ENCODE results near the gene TMEM94.
A peak's percentile ranks its signal among the peaks of the same experiment; 100 is the strongest.
"Not testable (repeated sequence)": the region's sequence is repeated elsewhere in the genome, so short reads cannot be mapped to it uniquely, and the experiment has no call there.

TMEM94 gene

GRCh38 chr17:75447951-75448856 is 8.2 kb upstream of the TMEM94 start:
- no peak overlapping the region for H3K9ac ChIP-seq (ENCODE audit: low read depth, low read length)
- no peaks in the 10 kb centered on the region for H3K9me3 ChIP-seq (ENCODE audit: insufficient read depth, low read depth, low read length)
- no peak overlapping the region for H3K27ac ChIP-seq (ENCODE audit: low read depth, low read length)
- no peaks in the 10 kb centered on the region for H3K36me3 ChIP-seq (ENCODE audit: insufficient read depth, low read length)
- no peak overlapping the region for H3K4me3 ChIP-seq (ENCODE audit: low read length)
- no peaks in the 10 kb centered on the region for H3K27me3 ChIP-seq (ENCODE audit: insufficient read depth, low read length)
- H3K4me1 ChIP-seq (ENCODE audit: insufficient read depth, low read length): no peaks in the 10 kb centered on the region
- WGBS: 88% methylated on average over 17 of the region's 17 CpGs

- Histone ChIP-seq H3K36me3 (ENCODE audit: insufficient read depth, low read length) (no peaks in the 10 kb centered on the region), H3K27ac (ENCODE audit: low read depth, low read length) (no peak overlapping the region), H3K9me3 (ENCODE audit: insufficient read depth, low read depth, low read length) (no peaks in the 10 kb centered on the region), H3K9ac (ENCODE audit: low read depth, low read length) (no peak overlapping the region), H3K4me3 (ENCODE audit: low read length) (no peak overlapping the region), H3K27me3 (ENCODE audit: insufficient read depth, low read length) (no peaks in the 10 kb centered on the region), H3K4me1 (ENCODE audit: insufficient read depth, low read length) (no peaks in the 10 kb centered on the region)
- WGBS: 94% methylated on average over 4 of the region's 4 CpGs
These were observed 6.2 kb upstream of the TMEM94 start for GRCh38 chr17:75450270-75450669.

GRCh38 chr17:75454193-75454592 is 2.2 kb upstream of the TMEM94 start:
- Histone ChIP-seq H3K4me1 (ENCODE audit: insufficient read depth, low read length) (peaks cover 12% of the 10 kb centered on the region), H3K9ac (ENCODE audit: low read depth, low read length) (no peak overlapping the region), H3K27ac (ENCODE audit: low read depth, low read length) (no peak overlapping the region), H3K27me3 (ENCODE audit: insufficient read depth, low read length) (no peaks in the 10 kb centered on the region), H3K36me3 (ENCODE audit: insufficient read depth, low read length) (no peaks in the 10 kb centered on the region), H3K4me3 (ENCODE audit: low read length) (no peak overlapping the region), H3K9me3 (ENCODE audit: insufficient read depth, low read depth, low read length) (no peaks in the 10 kb centered on the region)

- H3K36me3 ChIP-seq (ENCODE audit: insufficient read depth, low read length); H3K9ac ChIP-seq (ENCODE audit: low read depth, low read length); H3K27ac ChIP-seq (ENCODE audit: low read depth, low read length); H3K27me3 ChIP-seq (ENCODE audit: insufficient read depth, low read length); H3K9me3 ChIP-seq (ENCODE audit: insufficient read depth, low read depth, low read length); H3K4me3 ChIP-seq (ENCODE audit: low read length): not testable (repeated sequence)
- H3K4me1 ChIP-seq (ENCODE audit: insufficient read depth, low read length): peaks cover 12% of the 10 kb centered on the region
- 94% methylated on average over 3 of the region's 3 CpGs for WGBS
These were observed 1.8 kb upstream of the TMEM94 start for GRCh38 chr17:75454672-75455071.

- H3K27ac ChIP-seq (ENCODE audit: low read depth, low read length): peak overlapping the region; percentile 81
- peak overlapping the region; percentile 76 for H3K4me3 ChIP-seq (ENCODE audit: low read length)
- H3K9me3 ChIP-seq (ENCODE audit: insufficient read depth, low read depth, low read length): no peaks in the 10 kb centered on the region
- H3K9ac ChIP-seq (ENCODE audit: low read depth, low read length): peak overlapping the region; percentile 80
- WGBS: 8% methylated on average over 12 of the region's 13 CpGs
- H3K36me3 ChIP-seq (ENCODE audit: insufficient read depth, low read length): no peaks in the 10 kb centered on the region
- peaks cover 12% of the 10 kb centered on the region for H3K4me1 ChIP-seq (ENCODE audit: insufficient read depth, low read length)
- H3K27me3 ChIP-seq (ENCODE audit: insufficient read depth, low read length): no peaks in the 10 kb centered on the region
These were observed 407 bp upstream of the TMEM94 start for GRCh38 chr17:75456039-75456416.

- Histone ChIP-seq H3K4me3 (ENCODE audit: low read length) (peak overlapping the region; percentile 76), H3K4me1 (ENCODE audit: insufficient read depth, low read length) (peaks cover 12% of the 10 kb centered on the region), H3K27ac (ENCODE audit: low read depth, low read length) (peak overlapping the region; percentile 73), H3K9ac (ENCODE audit: low read depth, low read length) (peak overlapping the region; percentile 91), H3K36me3 (ENCODE audit: insufficient read depth, low read length) (no peaks in the 10 kb centered on the region), H3K9me3 (ENCODE audit: insufficient read depth, low read depth, low read length) (no peaks in the 10 kb centered on the region), H3K27me3 (ENCODE audit: insufficient read depth, low read length) (no peaks in the 10 kb centered on the region)
- 1% methylated on average over 38 of the region's 38 CpGs for WGBS
These were observed 716 bp downstream of the TMEM94 start for GRCh38 chr17:75457047-75457654.

GRCh38 chr17:75459246-75459589 is 2.8 kb downstream of the TMEM94 start:
- Histone ChIP-seq H3K27me3 (ENCODE audit: insufficient read depth, low read length) (no peaks in the 10 kb centered on the region), H3K27ac (ENCODE audit: low read depth, low read length) (no peak overlapping the region), H3K9ac (ENCODE audit: low read depth, low read length) (no peak overlapping the region), H3K4me3 (ENCODE audit: low read length) (no peak overlapping the region), H3K4me1 (ENCODE audit: insufficient read depth, low read length) (peaks cover 12% of the 10 kb centered on the region), H3K36me3 (ENCODE audit: insufficient read depth, low read length) (no peaks in the 10 kb centered on the region), H3K9me3 (ENCODE audit: insufficient read depth, low read depth, low read length) (no peaks in the 10 kb centered on the region)
- WGBS: no CpG with 5 or more reads among the region's 1 CpG

- Histone ChIP-seq H3K36me3 (ENCODE audit: insufficient read depth, low read length) (no peaks in the 10 kb centered on the region), H3K27ac (ENCODE audit: low read depth, low read length) (no peak overlapping the region), H3K9me3 (ENCODE audit: insufficient read depth, low read depth, low read length) (no peaks in the 10 kb centered on the region), H3K4me3 (ENCODE audit: low read length) (no peak overlapping the region), H3K9ac (ENCODE audit: low read depth, low read length) (no peak overlapping the region), H3K4me1 (ENCODE audit: insufficient read depth, low read length) (peaks cover 12% of the 10 kb centered on the region), H3K27me3 (ENCODE audit: insufficient read depth, low read length) (no peaks in the 10 kb centered on the region)
- 88% methylated on average over 9 of the region's 9 CpGs for WGBS
These were observed 3.3 kb downstream of the TMEM94 start for GRCh38 chr17:75459590-75460267.

- WGBS: 97% methylated on average over 4 of the region's 4 CpGs
- Histone ChIP-seq H3K9me3 (ENCODE audit: insufficient read depth, low read depth, low read length) (no peaks in the 10 kb centered on the region), H3K36me3 (ENCODE audit: insufficient read depth, low read length) (no peaks in the 10 kb centered on the region), H3K9ac (ENCODE audit: low read depth, low read length) (no peak overlapping the region), H3K4me3 (ENCODE audit: low read length) (no peak overlapping the region), H3K27ac (ENCODE audit: low read depth, low read length) (no peak overlapping the region), H3K4me1 (ENCODE audit: insufficient read depth, low read length) (peaks cover 12% of the 10 kb centered on the region), H3K27me3 (ENCODE audit: insufficient read depth, low read length) (no peaks in the 10 kb centered on the region)
These were observed 3.9 kb downstream of the TMEM94 start for GRCh38 chr17:75460295-75460694.

- Histone ChIP-seq H3K27ac (ENCODE audit: low read depth, low read length) (no peak overlapping the region), H3K4me3 (ENCODE audit: low read length) (no peak overlapping the region)
- whole genome bisulfite sequencing: 100% methylated on average over 2 of the region's 2 CpGs
These were observed 7.2 kb downstream of the TMEM94 start for GRCh38 chr17:75463603-75464002.

GRCh38 chr17:75465039-75465438 is 8.6 kb downstream of the TMEM94 start:
- Histone ChIP-seq H3K9me3 (ENCODE audit: insufficient read depth, low read depth, low read length) (no peaks in the 10 kb centered on the region), H3K9ac (ENCODE audit: low read depth, low read length) (no peak overlapping the region), H3K4me3 (ENCODE audit: low read length) (no peak overlapping the region), H3K4me1 (ENCODE audit: insufficient read depth, low read length) (no peaks in the 10 kb centered on the region), H3K27ac (ENCODE audit: low read depth, low read length) (no peak overlapping the region), H3K27me3 (ENCODE audit: insufficient read depth, low read length) (no peaks in the 10 kb centered on the region), H3K36me3 (ENCODE audit: insufficient read depth, low read length) (no peaks in the 10 kb centered on the region)
- 94% methylated on average over 6 of the region's 6 CpGs for WGBS

More at GRCh38 chr17:75463603-75464002, 7.2 kb downstream of the TMEM94 start:
- Histone ChIP-seq H3K27me3 (ENCODE audit: insufficient read depth, low read length) (no peaks in the 10 kb centered on the region), H3K9ac (ENCODE audit: low read depth, low read length) (no peak overlapping the region), H3K4me1 (ENCODE audit: insufficient read depth, low read length) (no peaks in the 10 kb centered on the region), H3K9me3 (ENCODE audit: insufficient read depth, low read depth, low read length) (no peaks in the 10 kb centered on the region), H3K36me3 (ENCODE audit: insufficient read depth, low read length) (no peaks in the 10 kb centered on the region)

All from HUES64 (cell line).